HepG2 (cell line): ENCODE data around the gene CCDC57. TPM values are rescaled to one million over a fixed set of nuclear protein-coding genes. Genes with fewer than 3 reads are reported as not detected.
A peak's percentile ranks its signal among the peaks of the same experiment; 100 is the strongest.

ENCODE experiments used
- ARHGAP35 ChIP-seq: sonication (generic); formaldehyde crosslinking; IDR thresholded peaks from 2 replicates; pipeline ENCODE4 v1.9.0; 2022; ENCODE audit warnings: mild to moderate bottlenecking, inconsistent platforms, moderate library complexity, missing genetic modification reagents, borderline replicate concordance
- ARID4A ChIP-seq: sonication (generic); formaldehyde crosslinking; IDR thresholded peaks from 2 replicates; pipeline ENCODE4 v1.5.0; 2020; ENCODE audit warnings: mild to moderate bottlenecking, missing genetic modification reagents, borderline replicate concordance
- GLI4 ChIP-seq: sonication (generic); formaldehyde crosslinking; IDR thresholded peaks from 2 replicates; pipeline ENCODE4 v1.5.1; 2020; ENCODE audit warnings: missing genetic modification reagents, mild to moderate bottlenecking, moderate library complexity, borderline replicate concordance
- HES4 ChIP-seq: sonication (generic); formaldehyde crosslinking; IDR thresholded peaks from 2 replicates; pipeline ENCODE4 v1.9.0; 2021; ENCODE audit warnings: mild to moderate bottlenecking, missing genetic modification reagents, borderline replicate concordance
- HNF1A ChIP-seq, 2 experiments: sonication (generic) in 1 of 2; formaldehyde crosslinking in 1 of 2; IDR thresholded peaks; 2 replicates each; pipeline versions ENCODE4 v1.4.0 to v1.6.1; 2016 to 2020; ENCODE audit warnings: borderline replicate concordance in 1 of 2, low read depth in 1 of 2, mild to moderate bottlenecking in 1 of 2, missing genetic modification reagents in 1 of 2
- RXRA ChIP-seq: sonication (generic); formaldehyde crosslinking; IDR thresholded peaks from 2 replicates; pipeline ENCODE4 v1.5.1; 2020; ENCODE audit warnings: missing genetic modification reagents
- SAFB2 ChIP-seq: sonication (generic); formaldehyde crosslinking; IDR thresholded peaks from 2 replicates; pipeline ENCODE4 v1.5.1; 2020; ENCODE audit warnings: missing genetic modification reagents, low read depth, mild to moderate bottlenecking, borderline replicate concordance
- SOX13 ChIP-seq, 3 experiments: fragments of 450-650 bp in 1 of 3; sonication (generic) in 1 of 3; formaldehyde crosslinking in 1 of 3; IDR thresholded peaks in 2 of 3; conservative IDR thresholded peaks in 1 of 3; 2 replicates each; pipeline versions ENCODE4 v1.5.0 to v1.6.1; 2016 to 2020; ENCODE audit warnings: antibody characterized with exemption in 1 of 3, mild to moderate bottlenecking in 1 of 3, missing compliant biosample characterization in 1 of 3, missing genetic modification reagents in 1 of 3, moderate library complexity in 1 of 3
- ZFY ChIP-seq: sonication (generic); formaldehyde crosslinking; IDR thresholded peaks from 2 replicates; pipeline ENCODE4 v1.4.0; 2020; ENCODE audit warnings: missing genetic modification reagents
- ZNF224 ChIP-seq: sonication (generic); formaldehyde crosslinking; IDR thresholded peaks from 2 replicates; pipeline ENCODE4 v1.5.0; 2020; ENCODE audit warnings: mild to moderate bottlenecking, missing genetic modification reagents
- ZNF550 ChIP-seq: sonication (generic); formaldehyde crosslinking; IDR thresholded peaks from 2 replicates; pipeline ENCODE4 v1.4.0; 2020; ENCODE audit warnings: mild to moderate bottlenecking, missing genetic modification reagents, borderline replicate concordance
- ZSCAN31 ChIP-seq: sonication (generic); formaldehyde crosslinking; IDR thresholded peaks from 2 replicates; pipeline ENCODE4 v1.5.0; 2020; ENCODE audit warnings: low read depth, mild to moderate bottlenecking, missing genetic modification reagents
- polyA plus RNA-seq, 8 experiments: library from polyadenylated mRNA; depleted of rRNA in 3 of 8; stranded (reverse) in 7 of 8; unstranded in 1 of 8; fragments of >200 nt; fragmentation: Illumina TruSeq in 4 of 8; extraction: Trizol in 4 of 8; gene quantifications; 2 replicates each; pipeline versions ENCODE4 v1.2.1 to v1.2.3, GENCODE V29; 2011 to 2016; ENCODE audit warnings: low read depth in 4 of 8, missing spikeins in 1 of 8, mixed read lengths in 1 of 8; ENCODE audit not compliant: insufficient read depth in 1 of 8
- total RNA-seq, 5 experiments: library from RNA; depleted of rRNA; stranded (reverse); fragments of >200 nt; fragmentation: Illumina TruSeq; extraction: Trizol; gene quantifications; 2 replicates each; pipeline ENCODE4 v1.2.3, GENCODE V29; 2016; ENCODE audit warnings: low read depth in 1 of 5
- TF ChIP-seq, protein P1 (sequence below): sonication (generic); formaldehyde crosslinking; IDR thresholded peaks from 2 replicates; pipeline ENCODE4 v1.5.0; 2020; ENCODE audit warnings: missing genetic modification reagents, mild to moderate bottlenecking, borderline replicate concordance
- TF ChIP-seq, protein P2 (sequence below): sonication (generic); formaldehyde crosslinking; IDR thresholded peaks from 2 replicates; pipeline ENCODE4 v1.4.0; 2020; ENCODE audit warnings: missing genetic modification reagents

The CCDC57 gene
- total and polyA plus RNA-seq, 2 of the 13 experiments (the other 11 are each of a cell fraction or from before 2014, with no cell fraction given): 59.3 to 59.9 TPM

GRCh38 chr17:82051776-82052637 is 160.6 kb downstream of the CCDC57 start, which contains the start of the genes GPS1 and RFNG (continued):
- no peak for TF ChIP-seq HNF1A (IDR thresholded peaks at IDR 0.05; ENCODE audit: low read depth)
- TF ChIP-seq HNF1A (CRISPR knock-in tag; IDR thresholded peaks at IDR 0.05; ENCODE audit: borderline replicate concordance): peak; percentile 25; the same call in 1 of the 2 replicates
- TF ChIP-seq HES4 (CRISPR knock-in tag): peak; percentile 62; the same call in 1 of the 2 replicates
- TF ChIP-seq SAFB2: no peak
- 0 out of 2 replicates have a peak, but pooled peaks have one; percentile 20 for TF ChIP-seq RXRA (CRISPR knock-in tag)
- peak; percentile 62; the same call in 1 of the 2 replicates for TF ChIP-seq ARID4A (CRISPR knock-in tag)
- TF ChIP-seq ZFY: peak; percentile 65; the same call in 1 of the 2 replicates
- no peak for TF ChIP-seq ZNF224
- TF ChIP-seq, protein P1, sequence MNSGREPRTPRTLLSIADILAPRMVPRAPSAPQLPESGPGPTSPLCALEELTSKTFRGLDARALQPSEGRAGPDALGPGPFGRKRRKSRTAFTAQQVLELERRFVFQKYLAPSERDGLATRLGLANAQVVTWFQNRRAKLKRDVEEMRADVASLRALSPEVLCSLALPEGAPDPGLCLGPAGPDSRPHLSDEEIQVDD: no peak
- TF ChIP-seq ZSCAN31: peak; percentile 43; the same call in 1 of the 2 replicates
- TF ChIP-seq, protein P2, sequence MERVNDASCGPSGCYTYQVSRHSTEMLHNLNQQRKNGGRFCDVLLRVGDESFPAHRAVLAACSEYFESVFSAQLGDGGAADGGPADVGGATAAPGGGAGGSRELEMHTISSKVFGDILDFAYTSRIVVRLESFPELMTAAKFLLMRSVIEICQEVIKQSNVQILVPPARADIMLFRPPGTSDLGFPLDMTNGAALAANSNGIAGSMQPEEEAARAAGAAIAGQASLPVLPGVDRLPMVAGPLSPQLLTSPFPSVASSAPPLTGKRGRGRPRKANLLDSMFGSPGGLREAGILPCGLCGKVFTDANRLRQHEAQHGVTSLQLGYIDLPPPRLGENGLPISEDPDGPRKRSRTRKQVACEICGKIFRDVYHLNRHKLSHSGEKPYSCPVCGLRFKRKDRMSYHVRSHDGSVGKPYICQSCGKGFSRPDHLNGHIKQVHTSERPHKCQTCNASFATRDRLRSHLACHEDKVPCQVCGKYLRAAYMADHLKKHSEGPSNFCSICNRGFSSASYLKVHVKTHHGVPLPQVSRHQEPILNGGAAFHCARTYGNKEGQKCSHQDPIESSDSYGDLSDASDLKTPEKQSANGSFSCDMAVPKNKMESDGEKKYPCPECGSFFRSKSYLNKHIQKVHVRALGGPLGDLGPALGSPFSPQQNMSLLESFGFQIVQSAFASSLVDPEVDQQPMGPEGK (CRISPR knock-in tag): peak; percentile 69
- peak; percentile 40; the same call in 1 of the 2 replicates for TF ChIP-seq ARHGAP35 (CRISPR knock-in tag)
- no peak for TF ChIP-seq ZNF550 (CRISPR knock-in tag)
- TF ChIP-seq GLI4 (CRISPR knock-in tag): no peak
- TF ChIP-seq SOX13 (IDR thresholded peaks at IDR 0.05): no peak
- TF ChIP-seq SOX13 (CRISPR knock-in tag; conservative IDR thresholded peaks at IDR 0.05 in 1 of 2, IDR thresholded peaks at IDR 0.05 in 1 of 2): no peak
